Stimulated activated naive B cell treated with anti-CD40 and anti-IgM and Interleukin-4, amounts not matched to agents 10 μg/mL and 1 μg/mL and 100 μg/mL, for 72 hours (primary cell): ENCODE data around the gene ATP2B2.

Experiments used
- ATAC-seq, 2 donors: fragments of 150-1000 bp; cut with Tn5 transposase; replicated peaks; 2 replicates each; pipeline ENCODE4 v1.10.0; 2021; ENCODE audit warnings: moderate library complexity in 1 of 2
- DNase-seq: peaks from one replicate; pipeline ENCODE4 v3.0.0; 2021
- H3K27ac Mint-ChIP-seq: one replicate; pipeline ENCODE4 v1.8.0; 2022; ENCODE audit warnings: mild to moderate bottlenecking, mixed read lengths
- H3K27me3 Mint-ChIP-seq, 2 donors: one replicate each; pipeline ENCODE4 v1.8.0; 2022; ENCODE audit warnings: mixed read lengths in 2 of 2
- H3K36me3 Mint-ChIP-seq, 2 donors: one replicate each; pipeline ENCODE4 v1.8.0; 2022; ENCODE audit warnings: mixed read lengths in 2 of 2, mild to moderate bottlenecking in 1 of 2
- H3K4me1 Mint-ChIP-seq, 2 donors: one replicate each; pipeline ENCODE4 v1.8.0; 2022; ENCODE audit warnings: mixed read lengths in 2 of 2, mild to moderate bottlenecking in 1 of 2
- H3K4me3 Mint-ChIP-seq, 2 donors: one replicate each; pipeline ENCODE4 v1.8.0; 2022; ENCODE audit warnings: mild to moderate bottlenecking in 2 of 2, mixed read lengths in 2 of 2, moderate library complexity in 1 of 2
- H3K9me3 Mint-ChIP-seq, 2 donors: one replicate each; pipeline ENCODE4 v1.8.0; 2022; ENCODE audit warnings: mixed read lengths in 2 of 2, mild to moderate bottlenecking in 1 of 2

Gene ATP2B2

GRCh38 chr3:10522646-10523303, 17.4 kb upstream of the ATP2B2 start:
- H3K27me3 Mint-ChIP-seq = peaks cover 47 to 54% of the 10 kb centered on the region in 2 donors
- DNase-seq (no peak), ATAC-seq (no peak)
- H3K27ac Mint-ChIP-seq = peak overlapping the region; percentile 16
- peaks cover under 1 to 5% of the 10 kb centered on the region in 2 donors for H3K4me1 Mint-ChIP-seq
- no peak overlapping the region for H3K4me3 Mint-ChIP-seq
- H3K36me3 Mint-ChIP-seq = no peaks in the 10 kb centered on the region
- no peaks in the 10 kb centered on the region for H3K9me3 Mint-ChIP-seq

- ATAC-seq = no peak
- Mint-ChIP-seq H3K27ac (no peak overlapping the region), H3K4me1 (peaks cover 5 to 8% of the 10 kb centered on the region in 2 donors), H3K4me3 (no peak overlapping the region), H3K36me3 (no peaks in the 10 kb centered on the region), H3K9me3 (no peaks in the 10 kb centered on the region), H3K27me3 (peaks cover 44 to 53% of the 10 kb centered on the region in 2 donors)
- no peak for DNase-seq
Measured at GRCh38 chr3:10521772-10522441, 16.5 kb upstream of the ATP2B2 start.

GRCh38 chr3:10520072-10520471, 14.7 kb upstream of the ATP2B2 start:
- Mint-ChIP-seq H3K27ac (no peak overlapping the region), H3K36me3 (no peaks in the 10 kb centered on the region), H3K9me3 (no peaks in the 10 kb centered on the region), H3K4me1 (peaks cover 5 to 8% of the 10 kb centered on the region in 2 donors), H3K27me3 (peaks cover 30 to 46% of the 10 kb centered on the region in 2 donors), H3K4me3 (no peak overlapping the region)
- ATAC-seq = no peak
- no peak for DNase-seq

- no peak for DNase-seq
- Mint-ChIP-seq H3K36me3 (no peaks in the 10 kb centered on the region), H3K4me3 (no peak overlapping the region), H3K4me1 (peaks cover 5 to 8% of the 10 kb centered on the region in 2 donors), H3K27me3 (peaks cover 23 to 37% of the 10 kb centered on the region in 2 donors), H3K27ac (no peak overlapping the region), H3K9me3 (no peaks in the 10 kb centered on the region)
- no peak for ATAC-seq
Measured at GRCh38 chr3:10519236-10519635, 13.8 kb upstream of the ATP2B2 start.

GRCh38 chr3:10518506-10519150, 13.2 kb upstream of the ATP2B2 start:
- Mint-ChIP-seq H3K27ac (peak overlapping the region; percentile 44), H3K27me3 (peaks cover 20 to 33% of the 10 kb centered on the region in 2 donors), H3K4me3 (no peak overlapping the region), H3K9me3 (no peaks in the 10 kb centered on the region), H3K4me1 (peaks cover 5 to 8% of the 10 kb centered on the region in 2 donors), H3K36me3 (no peaks in the 10 kb centered on the region)
- DNase-seq (no peak), ATAC-seq (peak in 1 of 2 donors; percentile 33)

GRCh38 chr3:10517627-10518026, 12.2 kb upstream of the ATP2B2 start:
- ATAC-seq (no peak), DNase-seq (no peak)
- Mint-ChIP-seq H3K9me3 (no peaks in the 10 kb centered on the region), H3K27ac (no peak overlapping the region), H3K4me1 (peaks cover 5 to 8% of the 10 kb centered on the region in 2 donors), H3K27me3 (peaks cover 20 to 36% of the 10 kb centered on the region in 2 donors), H3K4me3 (no peak overlapping the region), H3K36me3 (no peaks in the 10 kb centered on the region)

GRCh38 chr3:10516544-10517452, 11.4 kb upstream of the ATP2B2 start:
- Mint-ChIP-seq H3K4me1 (peaks cover 5 to 8% of the 10 kb centered on the region in 2 donors), H3K36me3 (no peaks in the 10 kb centered on the region), H3K27ac (no peak overlapping the region), H3K9me3 (no peaks in the 10 kb centered on the region), H3K4me3 (no peak overlapping the region), H3K27me3 (peaks cover 15 to 30% of the 10 kb centered on the region in 2 donors)
- DNase-seq (no peak), ATAC-seq (no peak)

GRCh38 chr3:10515884-10516495, 10.6 kb upstream of the ATP2B2 start:
- Mint-ChIP-seq H3K27ac (no peak overlapping the region), H3K4me1 (peaks cover 5 to 8% of the 10 kb centered on the region in 2 donors), H3K4me3 (no peak overlapping the region), H3K9me3 (no peaks in the 10 kb centered on the region), H3K27me3 (peaks cover 11 to 31% of the 10 kb centered on the region in 2 donors), H3K36me3 (no peaks in the 10 kb centered on the region)
- DNase-seq (no peak), ATAC-seq (no peak)

- ATAC-seq (no peak), DNase-seq (no peak)
- Mint-ChIP-seq H3K4me1 (peaks cover 5 to 8% of the 10 kb centered on the region in 2 donors), H3K27ac (no peak overlapping the region), H3K36me3 (no peaks in the 10 kb centered on the region), H3K27me3 (peaks cover 14 to 36% of the 10 kb centered on the region in 2 donors), H3K4me3 (no peak overlapping the region), H3K9me3 (no peaks in the 10 kb centered on the region)
Measured at GRCh38 chr3:10515396-10515795, 10.0 kb upstream of the ATP2B2 start.

- H3K4me1 Mint-ChIP-seq = peaks cover 5 to 8% of the 10 kb centered on the region in 2 donors
- H3K36me3 Mint-ChIP-seq = no peaks in the 10 kb centered on the region
- no peaks in the 10 kb centered on the region for H3K9me3 Mint-ChIP-seq
- H3K27me3 Mint-ChIP-seq = peaks cover 14 to 36% of the 10 kb centered on the region in 2 donors
- H3K4me3 Mint-ChIP-seq = no peak overlapping the region
- DNase-seq (no peak), ATAC-seq (no peak)
- peak overlapping the region; percentile 2 for H3K27ac Mint-ChIP-seq
Measured at GRCh38 chr3:10514407-10515069, 9.2 kb upstream of the ATP2B2 start.

GRCh38 chr3:10513306-10513705, 7.9 kb upstream of the ATP2B2 start:
- DNase-seq (no peak), ATAC-seq (no peak)
- H3K4me1 Mint-ChIP-seq = peaks cover 4 to 5% of the 10 kb centered on the region in 2 donors
- H3K36me3 Mint-ChIP-seq = no peaks in the 10 kb centered on the region
- peaks cover 14 to 29% of the 10 kb centered on the region in 2 donors for H3K27me3 Mint-ChIP-seq
- H3K27ac Mint-ChIP-seq = no peak overlapping the region
- no peaks in the 10 kb centered on the region for H3K9me3 Mint-ChIP-seq
- no peak overlapping the region for H3K4me3 Mint-ChIP-seq

GRCh38 chr3:10512687-10513086, 7.3 kb upstream of the ATP2B2 start:
- ATAC-seq (no peak), DNase-seq (no peak)
- Mint-ChIP-seq H3K9me3 (no peaks in the 10 kb centered on the region), H3K36me3 (no peaks in the 10 kb centered on the region), H3K27me3 (peaks cover 17 to 28% of the 10 kb centered on the region in 2 donors), H3K4me3 (no peak overlapping the region), H3K4me1 (peaks cover 2 to 3% of the 10 kb centered on the region in 2 donors), H3K27ac (no peak overlapping the region)

GRCh38 chr3:10511809-10512494, 6.6 kb upstream of the ATP2B2 start:
- Mint-ChIP-seq H3K4me3 (no peak overlapping the region), H3K36me3 (no peaks in the 10 kb centered on the region), H3K27ac (no peak overlapping the region), H3K4me1 (no peaks in the 10 kb centered on the region), H3K9me3 (no peaks in the 10 kb centered on the region), H3K27me3 (peaks cover 14 to 28% of the 10 kb centered on the region in 2 donors)
- ATAC-seq (no peak), DNase-seq (no peak)
